GM21528 (cell line): ENCODE data around the gene KIAA0753.
A peak's percentile ranks its signal among the peaks of the same experiment; 100 is the strongest.
"Not testable (repeated sequence)": the region's sequence is repeated elsewhere in the genome, so short reads cannot be mapped to it uniquely, and the experiment has no call there.

Experiments
- ATAC-seq: cut with Tn5 transposase; IDR thresholded peaks from one replicate; pipeline ENCODE4 v1.9.1; 2021; ENCODE audit warnings: mild to moderate bottlenecking, moderate library complexity; ENCODE audit not compliant: unreplicated experiment, low FRiP score

Gene KIAA0753

GRCh38 chr17:6669479-6670212 is 29.1 kb upstream of the KIAA0753 start:
- ATAC-seq, result no peak

- no peak for ATAC-seq
These were observed 28.4 kb upstream of the KIAA0753 start for GRCh38 chr17:6668727-6669425.

GRCh38 chr17:6668219-6668618 is 27.7 kb upstream of the KIAA0753 start:
- no peak for ATAC-seq

DNA sequence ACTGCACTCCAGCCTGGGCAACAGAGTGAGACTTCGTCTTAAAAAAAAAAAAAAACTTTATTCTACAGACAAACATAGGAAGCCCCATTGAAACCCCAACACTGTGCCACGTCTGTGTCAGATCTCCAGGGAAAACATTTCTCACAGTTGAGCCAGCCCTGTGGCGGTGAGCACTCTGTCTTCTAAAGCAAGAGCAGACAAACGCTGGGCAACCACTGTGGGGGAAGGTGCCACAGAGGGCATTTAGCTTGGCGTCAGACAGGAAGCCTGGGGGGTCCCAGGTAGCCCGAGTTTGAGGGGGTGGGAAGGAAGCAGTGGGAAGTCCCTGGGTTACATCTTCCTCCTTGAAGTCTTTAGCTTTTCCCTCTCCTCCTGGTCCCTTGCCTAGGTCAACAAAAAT is 27.0 kb upstream of the KIAA0753 start:
- no peak for ATAC-seq

- ATAC-seq, result no peak
These were observed 26.0 kb upstream of the KIAA0753 start for GRCh38 chr17:6666557-6666956.

DNA sequence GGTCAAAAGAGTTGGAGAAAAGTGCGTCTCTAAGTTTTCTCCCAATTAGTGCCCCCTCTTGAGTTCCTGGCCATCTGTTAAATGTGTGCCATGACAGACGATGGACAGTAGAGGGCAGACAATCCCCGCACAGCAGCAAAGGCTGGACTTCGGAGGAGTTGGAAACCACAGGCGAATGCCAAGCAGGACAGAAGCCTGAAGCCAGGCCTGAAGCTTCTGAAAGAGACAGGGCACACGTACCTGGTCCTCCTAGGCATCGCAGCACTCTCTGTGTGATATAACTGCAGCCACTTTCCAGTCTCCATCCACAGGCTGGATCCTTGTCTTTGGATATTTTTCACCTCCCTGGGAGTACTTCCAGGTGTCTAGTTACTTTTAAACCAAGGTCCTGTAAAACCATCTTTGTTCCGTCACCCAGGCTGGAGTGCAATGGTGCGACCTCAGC is 25.6 kb upstream of the KIAA0753 start:
- ATAC-seq, result no peak

DNA sequence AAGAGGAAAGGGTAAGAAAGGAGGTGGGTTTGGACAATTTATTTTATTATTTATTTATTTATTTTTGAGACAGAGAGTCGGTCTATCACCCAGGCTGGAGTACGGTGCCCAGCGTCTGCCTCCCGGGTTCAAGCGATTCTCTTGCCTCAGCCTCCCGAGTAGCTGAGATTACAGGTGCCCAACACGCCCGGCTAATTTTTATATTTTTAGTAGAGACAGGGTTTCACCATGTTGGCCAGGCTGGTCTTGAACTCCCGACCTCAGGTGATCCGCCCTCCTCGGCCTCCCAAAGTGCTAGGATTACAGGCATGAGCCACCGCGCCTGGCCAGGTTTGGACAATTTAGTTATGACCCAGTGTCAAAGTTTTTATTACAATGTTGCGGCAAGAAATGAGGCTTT is 22.7 kb upstream of the KIAA0753 start:
- not testable (repeated sequence) for ATAC-seq

DNA sequence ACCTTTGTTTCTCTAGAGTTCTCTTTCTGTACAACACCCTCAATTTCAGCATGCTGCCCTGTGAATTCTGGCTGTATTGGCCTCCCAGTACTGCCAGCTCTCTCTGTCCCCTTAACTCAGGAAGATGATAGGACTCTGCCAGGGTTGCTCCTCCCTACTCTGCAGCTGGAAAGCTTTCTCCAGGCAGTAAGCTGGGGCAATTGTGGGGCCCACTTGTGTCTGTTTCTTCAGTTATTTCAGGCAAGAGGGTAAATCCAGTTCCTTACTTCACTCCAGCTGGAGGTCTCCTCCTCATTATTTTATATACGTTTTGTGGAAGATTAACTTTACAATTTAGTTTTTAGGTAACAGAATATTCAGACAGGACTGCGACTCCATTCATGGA is 20.9 kb upstream of the KIAA0753 start:
- ATAC-seq, result no peak

GRCh38 chr17:6660805-6661463 is 20.4 kb upstream of the KIAA0753 start:
- peak; percentile 69 for ATAC-seq

GRCh38 chr17:6660101-6660500 is 19.6 kb upstream of the KIAA0753 start:
- ATAC-seq, result no peak

- ATAC-seq, result not testable (repeated sequence)
These were observed 17.9 kb upstream of the KIAA0753 start for GRCh38 chr17:6658411-6658810.

GRCh38 chr17:6657633-6658287 is 17.2 kb upstream of the KIAA0753 start:
- no peak for ATAC-seq

DNA sequence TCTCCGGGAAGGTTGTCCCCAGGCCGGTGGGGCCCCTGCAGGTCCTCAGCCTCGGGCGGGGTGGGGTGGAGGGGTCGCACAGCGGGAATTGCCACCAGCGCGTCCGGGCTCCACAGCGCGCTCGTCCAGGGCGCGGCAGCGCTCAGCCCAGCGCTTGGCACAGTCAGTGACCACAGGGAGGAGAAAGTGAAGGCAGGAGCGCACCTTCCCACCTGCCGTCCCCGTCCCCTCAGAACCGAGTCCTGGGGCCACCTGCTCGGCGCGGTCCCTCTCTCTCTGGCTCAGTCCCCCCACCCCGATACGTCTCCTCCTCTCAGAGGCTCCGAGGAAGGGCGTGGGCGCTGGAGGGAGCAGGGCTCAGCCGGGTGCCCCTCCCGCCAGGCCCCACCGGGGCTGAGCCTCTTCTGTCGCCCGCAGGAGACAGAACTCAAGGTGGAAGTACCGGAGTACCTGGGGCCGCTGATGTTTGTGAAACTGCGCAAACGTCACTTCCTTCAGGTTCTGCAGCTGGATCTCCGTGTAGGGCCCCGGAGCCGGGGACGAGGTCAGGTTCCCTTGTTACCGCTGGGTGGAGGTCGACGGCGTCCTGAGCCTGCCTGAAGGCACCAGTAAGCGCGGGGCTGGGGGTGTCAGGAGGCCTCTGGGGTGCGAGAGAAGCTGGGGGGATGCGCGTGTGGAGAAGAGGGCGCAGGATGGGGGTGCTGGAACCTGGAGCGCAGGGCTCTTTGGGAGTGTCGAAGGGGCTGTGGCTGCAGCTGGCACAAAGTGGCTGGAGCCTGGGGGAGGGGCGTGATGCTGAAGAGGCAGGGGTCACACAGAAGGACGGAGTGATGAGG is 16.5 kb upstream of the KIAA0753 start:
- ATAC-seq, result not testable (repeated sequence)

DNA sequence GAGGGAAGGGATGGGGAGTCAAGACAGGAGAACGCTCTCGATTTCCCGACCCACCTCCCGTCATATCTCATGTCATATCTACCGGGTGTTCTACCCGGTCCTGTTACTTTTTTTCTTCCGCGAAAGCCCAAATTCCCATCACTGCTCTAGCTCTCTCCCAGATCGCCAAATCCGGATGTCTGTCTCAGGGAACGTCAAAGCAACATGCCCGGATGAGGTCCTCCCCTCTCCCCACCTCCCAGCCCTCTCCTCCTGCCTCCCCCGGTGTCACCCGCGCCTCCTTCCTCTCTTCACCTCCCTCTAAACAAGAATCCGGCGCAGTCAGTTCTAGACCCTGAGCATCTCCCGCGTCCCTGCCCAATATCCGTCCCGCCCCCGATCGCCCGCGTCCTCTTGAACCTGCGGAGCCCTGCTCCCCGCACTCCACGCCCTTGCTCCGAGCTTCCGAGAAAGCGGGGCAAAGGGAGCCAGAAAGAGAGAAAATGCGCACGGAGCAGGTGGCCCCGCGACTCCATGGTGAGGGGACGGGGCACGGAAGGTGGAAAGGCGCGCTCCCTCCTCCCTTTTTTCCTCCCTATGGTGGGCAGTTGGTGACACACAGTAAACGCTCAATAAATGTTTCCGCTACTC is 15.3 kb upstream of the KIAA0753 start:
- ATAC-seq, result not testable (repeated sequence)

- no peak for ATAC-seq
These were observed 14.6 kb upstream of the KIAA0753 start for GRCh38 chr17:6654841-6655731.

DNA sequence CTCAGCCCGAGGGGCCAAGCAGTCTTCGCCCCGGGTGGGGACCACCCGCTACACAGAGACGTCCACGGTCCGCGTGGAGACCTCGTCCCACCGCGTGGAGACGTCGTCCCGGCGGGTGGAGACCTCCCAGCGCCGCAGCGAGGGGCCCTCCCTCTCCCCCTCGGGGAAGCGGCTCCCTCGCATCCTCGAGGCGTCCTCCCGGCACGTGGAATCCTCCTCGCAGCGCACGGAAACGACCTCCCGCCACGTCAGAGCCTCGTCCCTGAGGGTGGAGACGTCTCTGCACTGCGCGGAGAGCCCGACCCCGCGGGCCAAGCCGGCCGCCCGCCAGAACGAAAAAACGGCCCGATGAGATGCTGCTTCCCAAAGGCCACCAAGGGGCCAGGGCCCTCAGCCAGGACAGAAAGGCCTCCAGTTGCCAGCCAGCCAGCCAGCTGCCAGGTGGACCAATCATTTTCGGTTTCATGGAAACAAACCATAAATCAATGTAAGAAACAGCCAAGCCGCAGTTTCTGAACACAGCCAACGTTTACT is 11.5 kb upstream of the KIAA0753 start:
- ATAC-seq, result peak; percentile 9

DNA sequence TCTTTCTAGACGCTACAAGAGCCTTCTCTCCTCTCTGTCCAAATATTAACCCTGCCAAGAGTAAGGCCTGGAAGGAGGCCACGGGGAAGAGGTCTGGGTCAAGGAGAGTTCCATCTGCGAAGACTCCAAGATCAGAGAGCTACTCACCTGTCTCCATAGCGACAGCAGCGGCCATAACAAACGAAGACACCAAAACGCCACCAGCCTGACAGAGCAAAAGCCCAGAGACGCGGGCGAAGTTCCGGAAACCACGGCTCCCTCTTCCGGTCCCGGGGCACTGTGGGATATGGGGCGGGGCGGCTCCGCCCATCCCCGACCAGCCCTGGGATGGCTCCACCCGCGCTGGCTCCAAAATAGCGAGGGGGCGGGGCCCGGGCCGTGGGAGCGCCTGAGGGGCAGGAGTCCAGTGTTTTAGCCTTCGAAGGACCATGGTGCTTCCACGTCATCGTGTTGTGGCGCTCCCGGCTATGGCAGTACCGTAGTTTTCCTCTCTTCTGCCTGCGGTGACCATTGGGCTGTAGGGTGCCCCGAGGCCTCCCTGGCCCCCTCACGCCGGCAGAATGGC is 10.9 kb upstream of the KIAA0753 start, which contains the start of the genes C17orf100 and MED31:
TSS of gene C17orf100 (plus strand) at position 409 of the 565 bp plus-strand sequence. CDS start at position 561, 152 bp downstream.
TSS of gene MED31 (minus strand) at position 252 of the 565 bp plus-strand sequence. CDS start at position 175, 77 bp downstream.
- ATAC-seq, result peak; percentile 81

DNA sequence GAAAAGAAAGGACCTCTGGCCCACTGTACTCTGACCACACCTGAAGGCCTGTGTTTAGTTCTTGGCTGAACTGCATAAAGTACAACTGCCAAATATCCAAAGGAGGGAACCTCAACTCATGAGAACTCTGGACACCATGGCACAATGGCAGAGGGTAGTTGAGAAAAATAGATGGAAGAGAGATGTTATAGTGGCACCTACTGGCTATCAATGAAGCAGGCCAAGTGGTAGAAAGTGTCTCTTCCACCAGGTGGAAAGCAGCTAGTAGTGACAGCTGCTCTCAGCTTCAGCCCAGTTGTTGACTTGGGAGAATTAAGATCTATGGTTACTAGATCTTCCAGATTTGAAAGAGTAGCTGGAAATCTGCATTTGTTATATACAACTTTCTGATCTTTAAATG is 7.7 kb upstream of the KIAA0753 start:
- ATAC-seq, result no peak
